Measurements from ENCODE around the gene SERPINE2.

The SERPINE2 gene

GRCh38 chr2:223945755-223946154, 93.3 kb downstream of the SERPINE2 start:
- Histone ChIP-seq H3K79me2 (ENCODE audit: insufficient read depth, low read length) (no peaks in the 10 kb centered on the region), H3K4me3 (ENCODE audit: insufficient read depth, low read length, poor library complexity, severe bottlenecking) (peak overlapping the region; percentile 80), H2AFZ (ENCODE audit: low read depth, low read length, severe bottlenecking) (peak overlapping the region; percentile 10), H3K9ac (ENCODE audit: low read length) (peak overlapping the region; percentile 70), H3F3A (ENCODE audit: insufficient read depth) (no peaks in the 10 kb centered on the region), H4K20me1 (ENCODE audit: low read depth, low read length) (no peaks in the 10 kb centered on the region), H3K4me2 (ENCODE audit: low read depth, low read length, poor library complexity, severe bottlenecking) (peak overlapping the region; percentile 73), H3K9me3 (ENCODE audit: insufficient read depth, low read length) (no peaks in the 10 kb centered on the region), H3K9me2 (replicated peaks; ENCODE audit: insufficient read depth, low read length) (no peaks in the 10 kb centered on the region), H3K36me3 (ENCODE audit: low read length) (no peaks in the 10 kb centered on the region), H3K27me3 (ENCODE audit: low read length) (no peaks in the 10 kb centered on the region), H3K27ac (ENCODE audit: low read depth, low read length) (no peak overlapping the region)
- TF ChIP-seq CTCF (IDR thresholded peaks at IDR 0.05; ENCODE audit: insufficient read depth, low read length, poor library complexity, severe bottlenecking) = no peak
- TF ChIP-seq EZH2phosphoT487 (conservative IDR thresholded peaks at IDR 0.05; ENCODE audit: low read length) = no peak

GRCh38 chr2:223944703-223945531, 94.2 kb downstream of the SERPINE2 start, which contains the start of gene WDFY1:
Gene WDFY1 (minus strand): TSS chr2:223945335. CDS start chr2:223945284, 51 bp downstream.
- no peaks in the 10 kb centered on the region for H3K79me2 ChIP-seq (ENCODE audit: insufficient read depth, low read length)

GRCh38 chr2:223944166-223944702, 94.9 kb downstream of the SERPINE2 start:
- Histone ChIP-seq H2AFZ (ENCODE audit: low read depth, low read length, severe bottlenecking) (peak overlapping the region; percentile 95), H3K27ac (ENCODE audit: low read depth, low read length) (no peak overlapping the region), H3K9ac (ENCODE audit: low read length) (peak overlapping the region; percentile 70), H3K9me2 (replicated peaks; ENCODE audit: insufficient read depth, low read length) (no peaks in the 10 kb centered on the region), H3K79me2 (ENCODE audit: insufficient read depth, low read length) (no peaks in the 10 kb centered on the region), H3K9me3 (ENCODE audit: insufficient read depth, low read length) (no peaks in the 10 kb centered on the region), H3K27me3 (ENCODE audit: low read length) (no peaks in the 10 kb centered on the region), H3K36me3 (ENCODE audit: low read length) (no peaks in the 10 kb centered on the region), H3K4me3 (ENCODE audit: insufficient read depth, low read length, poor library complexity, severe bottlenecking) (peak overlapping the region; percentile 80), H3K4me2 (ENCODE audit: low read depth, low read length, poor library complexity, severe bottlenecking) (peak overlapping the region; percentile 73), H4K20me1 (ENCODE audit: low read depth, low read length) (no peaks in the 10 kb centered on the region), H3F3A (ENCODE audit: insufficient read depth) (no peaks in the 10 kb centered on the region)
- no peak for TF ChIP-seq CTCF (IDR thresholded peaks at IDR 0.05; ENCODE audit: insufficient read depth, low read length, poor library complexity, severe bottlenecking)
- no peak for TF ChIP-seq EZH2phosphoT487 (conservative IDR thresholded peaks at IDR 0.05; ENCODE audit: low read length)

More at GRCh38 chr2:223944703-223945531, 94.2 kb downstream of the SERPINE2 start, which contains the start of gene WDFY1:
- H3K27me3 ChIP-seq (ENCODE audit: low read length) = no peaks in the 10 kb centered on the region
- no peaks in the 10 kb centered on the region for H3K9me3 ChIP-seq (ENCODE audit: insufficient read depth, low read length)
- peak within 1 kb of the TSS; percentile 73 for H3K4me2 ChIP-seq (ENCODE audit: low read depth, low read length, poor library complexity, severe bottlenecking)
- H3K9ac ChIP-seq (ENCODE audit: low read length) = peak within 1 kb of the TSS; percentile 70
- TF ChIP-seq CTCF (IDR thresholded peaks at IDR 0.05; ENCODE audit: insufficient read depth, low read length, poor library complexity, severe bottlenecking) (no peak), EZH2phosphoT487 (conservative IDR thresholded peaks at IDR 0.05; ENCODE audit: low read length) (no peak)
- no peaks in the 10 kb centered on the region for H4K20me1 ChIP-seq (ENCODE audit: low read depth, low read length)
- H3K9me2 ChIP-seq (replicated peaks; ENCODE audit: insufficient read depth, low read length) = no peaks in the 10 kb centered on the region
- H3F3A ChIP-seq (ENCODE audit: insufficient read depth) = no peaks in the 10 kb centered on the region
- H3K27ac ChIP-seq (ENCODE audit: low read depth, low read length) = no peak within 1 kb of the TSS
- no peaks in the 10 kb centered on the region for H3K36me3 ChIP-seq (ENCODE audit: low read length)
- peak within 1 kb of the TSS; percentile 80 for H3K4me3 ChIP-seq (ENCODE audit: insufficient read depth, low read length, poor library complexity, severe bottlenecking)
- H2AFZ ChIP-seq (ENCODE audit: low read depth, low read length, severe bottlenecking) = peak within 1 kb of the TSS; percentile 95

Data from SU-DHL-6 (cell line).